Right ventricle myocardium superior (tissue), 1 donor: ENCODE results near the gene CRISP3. TPM values are rescaled to one million over a fixed set of nuclear protein-coding genes. Genes with fewer than 3 reads are reported as not detected.

Experiments
- ATAC-seq: fragments of 200-7000 bp; cut with Tn5 transposase; one replicate; pipeline ENCODE4 v1.9.1; 2020; ENCODE audit warnings: mild to moderate bottlenecking; ENCODE audit not compliant: poor library complexity
- DNase-seq: peaks from one replicate; pipeline ENCODE4 v3.0.0-alpha.2; 2020
- intact Hi-C: fragments of 100-400 bp; cut with DNase I; formaldehyde crosslinking; loops from one replicate; pipeline ENCODE4 v1.11.2; 2022
- total RNA-seq: library from RNA; stranded (reverse); fragmentation: NEBNext Ultra II Directional; extraction: Animal tissue kit (Norgen Biotek cat#: 25700); gene quantifications from one replicate; pipeline ENCODE4 v1.2.1, GENCODE V29; 2021
- donor health status: DM: no; HTN: yes; CAD: no; lungs with severe emphysema.

CRISP3 gene
- total RNA-seq, 1 donor from 2014 or later = not detected

GRCh38 chr6:49713346-49713745, 30.8 kb downstream of the CRISP3 start, which contains the start of gene CRISP2:
Gene CRISP2 (minus strand): TSS chr6:49713543. CDS start chr6:49709196, 4,347 bp downstream.
- ATAC-seq (no peak), DNase-seq (no peak)
- intact Hi-C loops = no loop called here

DNA sequence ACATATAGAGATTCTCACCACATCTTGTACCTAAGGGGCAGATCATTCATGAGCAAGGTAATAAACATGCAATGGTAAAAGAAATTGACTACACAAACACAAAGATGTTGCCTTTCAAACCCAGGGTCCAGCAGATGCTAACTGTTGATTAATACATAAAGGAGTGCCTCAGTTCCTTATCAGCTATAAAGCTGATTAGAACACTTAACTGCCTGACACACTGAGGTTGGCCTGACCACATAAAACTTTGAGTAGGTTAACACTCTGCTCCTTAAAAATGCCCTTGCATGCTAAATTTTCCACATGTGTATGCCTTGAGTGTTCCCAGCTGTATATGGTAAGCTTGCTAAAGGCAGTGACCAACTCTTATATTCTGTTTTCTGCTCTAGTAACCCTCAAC, 45.7 kb downstream of the CRISP3 start:
- DNase-seq (no peak), ATAC-seq (no peak)
- intact Hi-C loops = no loop called here

DNA sequence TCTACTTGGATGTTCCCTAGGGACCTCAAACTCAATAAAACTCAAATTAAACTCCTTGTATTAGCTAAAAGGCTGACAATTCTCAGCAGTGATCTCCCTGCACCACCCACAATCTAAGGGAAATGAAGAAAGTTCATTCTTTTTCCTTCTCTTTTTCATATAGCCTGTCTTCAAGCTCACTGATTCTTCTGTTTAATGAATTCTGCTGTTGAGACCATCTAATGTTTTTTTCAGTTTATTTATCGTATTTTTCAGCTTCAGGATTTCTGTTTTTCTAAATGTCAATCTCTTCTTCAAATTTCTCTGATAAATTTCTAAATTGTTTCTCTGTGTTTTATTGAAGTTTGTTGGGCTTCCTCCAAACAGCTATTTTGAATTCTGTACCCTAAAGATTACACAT, 50.7 kb downstream of the CRISP3 start:
- intact Hi-C loops = no loop called here
- no peak for ATAC-seq
- no peak for DNase-seq

GRCh38 chr6:49692534-49692933, 51.7 kb downstream of the CRISP3 start:
- DNase-seq (no peak), ATAC-seq (no peak)
- intact Hi-C loops = no loop called here

Other genes starting within 250 kb of the CRISP3 start
- not detected for gene GLYATL3, start 244.5 kb downstream of the CRISP3 start, total RNA-seq
- gene C6orf141, start 193.7 kb downstream of the CRISP3 start, total RNA-seq = not detected
- 0.62 TPM for gene RHAG, start 107.5 kb downstream of the CRISP3 start, total RNA-seq
- not detected for gene CRISP2, start 30.8 kb downstream of the CRISP3 start, total RNA-seq
- not detected for gene PGK2, start 42.9 kb upstream of the CRISP3 start, total RNA-seq
- not detected for gene CRISP1, start 122.1 kb upstream of the CRISP3 start, total RNA-seq
- not detected for gene DEFB114, start 219.8 kb upstream of the CRISP3 start, total RNA-seq
- not detected for gene DEFB113, start 225.2 kb upstream of the CRISP3 start, total RNA-seq